Neural cell (in vitro differentiated cells): Measurements from ENCODE around the gene TSPAN17. TPM values are rescaled to one million over a fixed set of nuclear protein-coding genes. Genes with fewer than 3 reads are reported as not detected.

ENCODE experiments used
- H2AFZ ChIP-seq: fragments of 200-600, 300-800 bp; sonication (generic), shearing (Covaris generic); 2 replicates; pipeline ENCODE4 v1.6.0; 2014; ENCODE audit warnings: low read depth, mild to moderate bottlenecking, antibody characterized with exemption, low read length, moderate library complexity
- H3F3A ChIP-seq: fragments of 200-600 bp; shearing (Covaris generic); 2 replicates; pipeline ENCODE4 v1.6.1; 2016; ENCODE audit warnings: mild to moderate bottlenecking, moderate library complexity, mixed read lengths, antibody characterized with exemption, low read length; ENCODE audit not compliant: insufficient read depth, poor library complexity, severe bottlenecking
- H3K27ac ChIP-seq: fragments of 200-600, 300-800 bp; sonication (generic), shearing (Covaris generic); 2 replicates; pipeline ENCODE4 v1.5.1; 2014; ENCODE audit warnings: mild to moderate bottlenecking, low read length, moderate library complexity
- H3K27me3 ChIP-seq: fragments of 300-800, 200-600 bp; sonication (generic), shearing (Covaris generic); 2 replicates; pipeline ENCODE4 v1.6.0; 2014; ENCODE audit warnings: mild to moderate bottlenecking, low read depth, low read length, moderate library complexity; ENCODE audit not compliant: insufficient read depth
- H3K36me3 ChIP-seq: fragments of 300-800, 200-600 bp; sonication (generic), shearing (Covaris generic); 2 replicates; pipeline ENCODE4 v1.5.1; 2014; ENCODE audit warnings: mild to moderate bottlenecking, antibody characterized with exemption, low read length, moderate library complexity; ENCODE audit not compliant: insufficient read depth
- H3K4me2 ChIP-seq: fragments of 300-800, 200-600 bp; sonication (generic), shearing (Covaris generic); 2 replicates; pipeline ENCODE4 v1.6.0; 2014; ENCODE audit warnings: mild to moderate bottlenecking, low read length
- H3K4me3 ChIP-seq: fragments of 300-800, 200-600 bp; sonication (generic), shearing (Covaris generic); 2 replicates; pipeline ENCODE4 v1.5.1; 2014; ENCODE audit warnings: mild to moderate bottlenecking, low read length, moderate library complexity
- H3K79me2 ChIP-seq: fragments of 200-600 bp; shearing (Covaris generic); replicated peaks from 2 replicates; pipeline ENCODE4 v1.6.0; 2014; ENCODE audit warnings: mild to moderate bottlenecking, low read length, moderate library complexity; ENCODE audit not compliant: insufficient read depth
- H3K9ac ChIP-seq: fragments of 300-800, 200-600 bp; sonication (generic), shearing (Covaris generic); 2 replicates; pipeline ENCODE4 v1.6.1; 2016; ENCODE audit warnings: mild to moderate bottlenecking, low read length, mixed read lengths
- H3K9me2 ChIP-seq: fragments of 200-600 bp; shearing (Covaris generic); 2 replicates; pipeline ENCODE4 v1.6.1; 2016; ENCODE audit warnings: mild to moderate bottlenecking, low read length, mixed read lengths; ENCODE audit not compliant: insufficient read depth
- H3K9me3 ChIP-seq: fragments of 200-600, 300-800 bp; sonication (generic), shearing (Covaris generic); 2 replicates; pipeline ENCODE4 v1.6.1; 2016; ENCODE audit warnings: mild to moderate bottlenecking, mixed run types, low read length, moderate library complexity, mixed read lengths
- H4K20me1 ChIP-seq: fragments of 200-600 bp; shearing (Covaris generic); 2 replicates; pipeline ENCODE4 v1.6.1; 2016; ENCODE audit warnings: mild to moderate bottlenecking, mixed run types; ENCODE audit not compliant: insufficient read depth
- CTCF ChIP-seq: fragments of 450-650 bp; IDR thresholded peaks from 2 replicates; pipeline ENCODE4 v1.5.1; 2014; ENCODE audit warnings: antibody characterized with exemption, mild to moderate bottlenecking, moderate library complexity; ENCODE audit not compliant: poor library complexity, severe bottlenecking
- EP300 ChIP-seq: fragments of 450-650 bp; conservative IDR thresholded peaks from 2 replicates; pipeline ENCODE4 v1.6.1; 2014; ENCODE audit warnings: antibody characterized with exemption, mild to moderate bottlenecking, moderate library complexity; ENCODE audit not compliant: poor library complexity, severe bottlenecking
- EZH2 ChIP-seq: fragments of 200-600, 300-800 bp; shearing (Covaris generic), sonication (generic); IDR thresholded peaks from 2 replicates; pipeline ENCODE4 v1.6.1; 2014; ENCODE audit warnings: antibody characterized with exemption, low read length, borderline replicate concordance, mild to moderate bottlenecking; ENCODE audit not compliant: insufficient read depth, poor library complexity, severe bottlenecking
- MXI1 ChIP-seq: fragments of 450-650 bp; conservative IDR thresholded peaks from 2 replicates; pipeline ENCODE4 v1.6.1; 2014; ENCODE audit warnings: antibody characterized with exemption, mild to moderate bottlenecking; ENCODE audit not compliant: poor library complexity, severe bottlenecking
- POLR2AphosphoS5 ChIP-seq: IDR thresholded peaks from 2 replicates; pipeline ENCODE4 v1.6.1; 2012
- RAD21 ChIP-seq: fragments of 450-650 bp; conservative IDR thresholded peaks from 2 replicates; pipeline ENCODE4 v1.6.1; 2014; ENCODE audit warnings: antibody characterized with exemption, mild to moderate bottlenecking, moderate library complexity
- REST ChIP-seq: IDR thresholded peaks from 2 replicates; pipeline ENCODE4 v1.6.1; 2012; ENCODE audit warnings: borderline replicate concordance
- SMC3 ChIP-seq: fragments of 450-650 bp; conservative IDR thresholded peaks from 2 replicates; pipeline ENCODE4 v1.6.1; 2014; ENCODE audit warnings: antibody characterized with exemption, mild to moderate bottlenecking, moderate library complexity; ENCODE audit not compliant: poor library complexity
- TAF1 ChIP-seq: IDR thresholded peaks from 2 replicates; pipeline ENCODE4 v1.6.1; 2012; ENCODE audit warnings: low read depth
- polyA plus RNA-seq: library from polyadenylated mRNA; depleted of rRNA; stranded (reverse); fragments of >200 nt; gene quantifications from 2 replicates; pipeline ENCODE4 v1.2.3, GENCODE V29; 2014

The TSPAN17 gene
- polyA plus RNA-seq, 1 donor from 2014 or later = 66.4 TPM

- H3K4me3 ChIP-seq = no peak overlapping the region
- H3K36me3 ChIP-seq = no peaks in the 10 kb centered on the region
- H3K27ac ChIP-seq = no peak overlapping the region
- no peaks in the 10 kb centered on the region for H3K9me2 ChIP-seq
- no peaks in the 10 kb centered on the region for H3F3A ChIP-seq
- no peaks in the 10 kb centered on the region for H4K20me1 ChIP-seq
- no peaks in the 10 kb centered on the region for H3K9me3 ChIP-seq
- no peak overlapping the region for H3K9ac ChIP-seq
- H2AFZ ChIP-seq = no peak overlapping the region
- TF ChIP-seq MXI1 = no peak
- TF ChIP-seq EP300 = no peak
- TF ChIP-seq RAD21 = no peak
- no peak for TF ChIP-seq TAF1
- TF ChIP-seq REST = no peak
- TF ChIP-seq CTCF = no peak
- no peak for TF ChIP-seq SMC3
- no peak for TF ChIP-seq EZH2
- no peak for TF ChIP-seq POLR2AphosphoS5
- no peak overlapping the region for H3K4me2 ChIP-seq
- H3K79me2 ChIP-seq = no peaks in the 10 kb centered on the region
- H3K27me3 ChIP-seq = no peaks in the 10 kb centered on the region
Observed at GRCh38 chr5:176694146-176694545, 46.9 kb downstream of the TSPAN17 start.

- TF ChIP-seq POLR2AphosphoS5 (no peak), EP300 (no peak), EZH2 (no peak), RAD21 (no peak)
- H3K9ac ChIP-seq = no peak overlapping the region
- H3K36me3 ChIP-seq = no peaks in the 10 kb centered on the region
- no peaks in the 10 kb centered on the region for H3F3A ChIP-seq
- no peak overlapping the region for H2AFZ ChIP-seq
- no peaks in the 10 kb centered on the region for H4K20me1 ChIP-seq
- no peak overlapping the region for H3K4me2 ChIP-seq
- no peaks in the 10 kb centered on the region for H3K79me2 ChIP-seq
- no peaks in the 10 kb centered on the region for H3K9me2 ChIP-seq
- no peaks in the 10 kb centered on the region for H3K27me3 ChIP-seq
- no peak overlapping the region for H3K4me3 ChIP-seq
- H3K9me3 ChIP-seq = no peaks in the 10 kb centered on the region
- H3K27ac ChIP-seq = no peak overlapping the region
Observed at GRCh38 chr5:176694631-176695030, 47.3 kb downstream of the TSPAN17 start.

GRCh38 chr5:176695073-176695472, 47.8 kb downstream of the TSPAN17 start:
- Histone ChIP-seq H3K36me3 (no peaks in the 10 kb centered on the region), H2AFZ (no peak overlapping the region), H3K79me2 (no peaks in the 10 kb centered on the region), H3K27ac (no peak overlapping the region), H4K20me1 (no peaks in the 10 kb centered on the region), H3K4me3 (no peak overlapping the region), H3K9ac (no peak overlapping the region), H3K27me3 (no peaks in the 10 kb centered on the region), H3K9me2 (no peaks in the 10 kb centered on the region), H3K9me3 (no peaks in the 10 kb centered on the region), H3K4me2 (no peak overlapping the region), H3F3A (no peaks in the 10 kb centered on the region)
- TF ChIP-seq RAD21 = no peak
- no peak for TF ChIP-seq CTCF
- TF ChIP-seq EP300 = no peak
- no peak for TF ChIP-seq TAF1
- TF ChIP-seq POLR2AphosphoS5 = no peak
- no peak for TF ChIP-seq SMC3
- TF ChIP-seq EZH2 = no peak
- no peak for TF ChIP-seq REST
- TF ChIP-seq MXI1 = no peak
